Measurements from ENCODE around the gene MYRF.
A peak's percentile ranks its signal among the peaks of the same experiment; 100 is the strongest.

MYRF gene

DNA sequence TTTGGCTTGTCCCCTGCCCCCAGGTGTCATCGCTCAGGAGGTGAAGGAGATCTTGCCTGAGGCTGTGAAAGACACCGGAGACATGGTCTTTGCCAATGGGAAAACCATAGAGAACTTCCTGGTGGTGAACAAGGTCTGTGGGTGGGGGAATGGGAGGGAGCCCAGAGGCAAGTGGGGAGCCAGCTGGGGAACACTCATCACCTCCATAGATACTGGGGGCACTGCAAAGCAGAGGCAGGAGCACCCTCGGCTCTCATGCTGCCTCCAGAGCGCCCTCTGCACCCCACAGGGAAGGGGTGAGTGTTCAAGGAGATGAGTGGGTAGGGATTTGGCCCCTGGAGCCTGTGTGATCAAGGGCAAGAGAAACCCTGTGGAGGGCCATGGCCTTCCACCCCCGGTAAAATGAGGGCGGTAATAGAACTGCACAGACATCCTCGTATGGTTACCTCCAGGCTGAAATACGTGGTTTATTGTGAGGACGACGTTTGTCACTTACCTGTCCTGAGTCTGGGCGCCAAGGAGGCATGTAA, 26.0 kb downstream of the MYRF start:
- DNase-seq, result no peak

DNA sequence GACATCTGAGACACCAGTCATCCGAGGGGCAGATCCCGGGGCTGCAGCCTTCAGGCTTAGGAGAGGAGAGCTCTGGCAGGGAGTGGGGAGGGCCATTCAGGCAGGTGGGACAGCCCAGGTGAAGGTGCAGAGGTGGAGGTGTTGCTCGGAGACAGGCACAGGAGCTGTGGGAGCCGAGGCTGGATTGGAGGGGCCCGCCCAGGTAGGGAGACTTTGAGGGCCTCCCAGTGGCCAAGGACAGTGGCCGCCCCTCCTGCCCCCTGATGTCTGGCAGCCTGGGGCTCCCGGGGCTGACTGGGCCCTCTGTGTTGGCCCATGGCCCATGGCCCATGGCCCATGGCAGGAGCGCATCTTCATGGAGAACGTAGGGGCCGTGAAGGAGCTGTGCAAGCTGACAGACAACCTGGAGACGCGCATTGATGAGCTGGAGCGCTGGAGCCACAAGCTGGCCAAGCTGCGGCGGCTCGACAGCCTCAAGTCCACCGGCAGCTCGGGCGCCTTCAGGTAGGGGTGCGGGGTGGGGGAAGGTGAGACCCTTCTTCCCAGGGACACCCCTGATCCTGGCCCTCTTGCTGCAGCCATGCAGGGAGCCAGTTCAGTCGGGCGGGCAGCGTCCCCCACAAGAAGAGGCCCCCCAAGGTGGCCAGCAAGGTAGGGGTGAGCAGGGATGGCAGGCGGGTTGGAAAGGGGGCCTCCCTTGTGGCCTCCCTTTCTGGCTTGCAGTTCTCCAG, 26.6 kb downstream of the MYRF start:
- DNase-seq, result no peak

DNA sequence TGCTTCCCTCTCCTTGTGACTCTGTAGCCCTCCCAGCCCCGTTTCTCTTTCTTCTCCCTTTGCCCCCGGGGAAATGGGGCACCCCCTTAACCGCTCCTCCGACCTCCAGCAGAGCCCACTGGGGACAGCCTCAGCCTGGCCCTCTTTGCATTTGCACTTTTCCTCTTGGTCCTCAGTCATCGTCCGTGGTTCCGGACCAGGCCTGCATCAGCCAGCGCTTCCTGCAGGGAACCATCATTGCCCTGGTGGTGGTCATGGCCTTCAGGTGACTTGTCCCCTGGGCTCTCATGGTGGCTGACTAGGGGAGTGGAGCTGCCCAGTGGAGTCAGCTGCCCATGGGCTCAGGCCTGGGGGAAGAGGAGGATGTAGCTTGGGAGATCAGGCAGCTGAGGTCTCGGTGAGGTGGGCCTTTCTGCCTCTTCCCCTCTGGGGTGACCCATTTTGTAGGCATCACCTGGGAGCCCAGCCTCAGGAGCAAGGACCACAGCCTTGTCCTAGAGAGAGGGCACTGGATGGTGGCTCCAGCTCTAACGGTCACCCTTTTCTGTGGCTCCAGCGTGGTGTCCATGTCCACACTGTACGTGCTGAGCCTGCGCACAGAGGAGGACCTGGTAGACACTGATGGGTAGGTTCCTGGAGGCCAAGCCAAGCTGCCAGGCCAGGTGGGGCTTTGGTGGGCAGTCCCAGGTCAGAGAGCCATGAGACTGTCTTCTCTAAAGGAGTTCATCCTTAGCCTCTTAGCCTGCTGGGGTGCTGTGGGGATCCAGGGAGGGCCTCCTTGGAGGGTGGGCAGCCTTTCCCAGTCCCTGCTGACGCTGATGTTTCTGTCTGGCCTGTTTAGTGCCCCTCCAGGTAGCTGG, 27.5 kb downstream of the MYRF start:
- no peak for DNase-seq

DNA sequence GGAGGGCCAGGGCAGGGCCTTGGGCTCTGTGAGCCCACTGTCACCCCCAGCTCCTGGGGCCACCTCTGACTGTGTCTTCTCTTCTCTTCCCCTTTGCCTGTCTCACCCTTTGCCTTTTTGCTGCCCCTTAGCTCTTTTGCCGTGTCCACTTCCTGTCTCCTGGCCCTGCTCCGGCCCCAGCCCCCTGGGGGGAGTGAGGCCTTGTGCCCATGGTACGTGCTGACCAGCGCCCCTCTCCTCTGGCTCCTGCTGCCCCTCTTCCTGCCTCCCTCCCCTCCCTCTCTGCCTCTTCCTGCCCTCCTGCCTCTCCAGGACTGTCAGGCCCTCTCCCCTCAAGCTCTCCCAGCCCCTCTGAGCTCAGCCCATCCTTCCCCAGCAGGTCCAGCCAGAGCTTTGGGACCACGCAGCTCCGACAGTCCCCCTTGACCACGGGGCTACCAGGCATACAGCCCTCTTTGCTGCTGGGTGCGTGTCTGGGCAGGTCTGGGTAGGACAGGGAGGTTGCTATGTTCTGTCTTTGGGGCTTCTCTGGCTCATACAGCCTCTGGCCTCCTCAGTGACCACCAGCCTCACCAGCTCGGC, 28.2 kb downstream of the MYRF start:
- no peak for DNase-seq

DNA sequence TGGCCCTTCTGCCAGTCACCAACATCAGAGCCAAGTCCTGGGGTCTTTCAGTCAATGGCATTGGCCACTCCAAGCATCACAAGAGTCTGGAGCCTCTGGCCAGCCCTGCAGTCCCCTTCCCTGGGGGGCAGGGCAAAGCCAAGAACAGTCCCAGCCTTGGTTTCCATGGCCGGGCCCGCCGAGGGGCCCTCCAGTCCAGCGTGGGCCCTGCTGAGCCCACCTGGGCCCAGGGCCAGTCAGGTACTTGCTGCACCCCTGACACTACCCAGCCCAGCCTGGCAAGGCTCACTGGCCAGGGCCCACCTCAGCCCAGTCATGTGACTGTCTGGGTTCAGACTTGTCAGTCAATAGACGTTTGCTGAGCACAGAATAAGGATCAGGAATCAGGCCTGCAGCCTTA, 29.1 kb downstream of the MYRF start:
- no peak for DNase-seq

GRCh38 chr11:61782299-61782698, 29.9 kb downstream of the MYRF start:
- no peak for DNase-seq

DNA sequence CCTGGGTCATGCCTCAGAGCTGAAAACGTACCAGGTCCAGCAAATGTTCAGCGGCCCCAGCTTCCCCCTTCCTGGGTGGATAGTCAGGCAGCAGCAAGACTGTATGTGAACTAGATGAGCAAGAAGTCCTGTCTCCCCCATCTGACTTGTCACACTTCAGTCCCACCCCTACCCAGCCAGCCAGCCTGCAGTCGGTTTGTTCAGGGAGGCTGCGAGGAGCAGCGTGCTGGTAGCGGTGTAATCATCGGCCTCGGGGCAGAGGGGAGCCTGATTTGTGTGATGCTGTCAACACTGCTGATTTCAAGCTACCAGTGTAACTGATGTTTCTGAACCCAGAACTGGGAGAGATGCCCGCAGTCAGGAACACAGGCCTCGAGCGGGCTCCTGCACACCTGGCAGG, 30.4 kb downstream of the MYRF start:
- DNase-seq, result no peak

DNA sequence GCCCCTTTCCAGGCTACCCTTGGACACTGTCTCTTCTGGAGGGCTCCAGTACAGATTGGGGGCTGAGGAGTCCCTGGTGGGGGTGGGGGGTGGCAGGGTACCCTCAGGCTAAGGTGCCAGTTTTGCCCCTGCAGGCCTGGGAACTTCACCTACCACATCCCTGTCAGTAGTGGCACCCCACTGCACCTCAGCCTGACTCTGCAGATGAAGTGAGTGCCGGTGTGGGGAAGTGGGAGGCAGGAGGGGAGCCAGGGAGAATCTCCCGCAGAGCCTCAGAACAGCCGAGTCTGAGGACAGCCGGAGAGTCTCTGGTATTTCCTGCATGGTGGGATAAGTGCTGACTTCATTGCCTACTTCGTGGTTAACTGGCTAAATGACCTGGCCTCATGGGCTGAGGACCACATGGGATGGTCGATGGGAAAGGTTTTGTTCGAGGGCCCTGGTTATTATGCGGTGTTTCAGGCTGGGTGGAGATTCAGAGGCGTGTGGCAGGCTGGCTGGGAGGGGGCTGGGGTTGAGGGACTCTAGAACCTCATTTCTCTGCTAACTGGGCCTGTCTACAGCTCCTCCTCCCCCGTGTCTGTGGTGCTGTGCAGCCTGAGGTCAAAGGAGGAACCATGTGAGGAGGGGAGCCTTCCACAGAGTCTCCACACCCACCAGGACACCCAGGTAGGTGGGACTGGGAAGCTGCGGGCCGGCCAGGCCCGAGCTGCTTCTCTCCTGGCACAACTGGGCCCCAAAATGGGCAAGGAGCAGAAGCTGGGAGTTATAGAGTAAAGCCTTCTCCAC, 31.5 kb downstream of the MYRF start:
- no peak for DNase-seq

DNA sequence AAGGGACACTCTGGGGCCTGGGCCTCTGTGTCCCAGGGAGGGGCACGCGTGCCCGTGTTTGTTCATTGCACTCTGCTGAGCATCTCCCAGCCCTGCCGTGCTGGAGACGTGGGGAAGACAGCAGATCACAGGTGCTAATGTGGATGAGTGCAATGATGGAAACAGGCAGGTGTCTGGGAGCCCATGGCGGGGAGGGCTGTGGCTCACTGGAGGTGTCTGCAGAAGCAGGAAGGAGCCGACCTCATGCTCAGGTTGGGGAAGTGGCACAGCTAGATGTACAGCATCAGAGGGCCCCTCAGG, 32.0 kb downstream of the MYRF start:
- DNase-seq, result no peak

DNA sequence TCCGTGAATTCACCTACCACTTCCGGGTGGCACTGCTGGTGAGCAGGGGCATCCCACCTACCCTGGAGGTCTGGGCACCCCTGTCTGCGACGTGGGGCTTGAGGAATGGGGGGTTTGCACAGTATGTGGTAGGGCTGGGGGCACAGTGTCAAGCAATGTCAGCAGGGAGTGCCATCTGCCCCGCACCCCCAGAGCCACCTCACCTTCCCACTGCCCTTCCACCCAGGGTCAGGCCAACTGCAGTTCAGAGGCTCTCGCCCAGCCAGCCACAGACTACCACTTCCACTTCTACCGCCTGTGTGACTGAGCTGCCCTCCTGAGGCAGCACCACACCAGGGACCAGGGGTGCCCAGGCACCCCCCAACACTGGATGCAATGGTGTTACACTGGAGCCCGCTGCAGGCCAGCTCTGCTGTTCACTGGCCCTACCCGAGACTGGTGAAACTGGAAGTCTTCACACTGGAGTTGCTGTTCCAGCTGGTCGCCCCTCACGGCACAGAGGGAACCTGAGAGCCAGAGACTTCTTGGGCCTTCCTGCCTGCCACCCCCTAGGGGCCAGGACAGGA, 33.5 kb downstream of the MYRF start:
- no peak for DNase-seq

- DNase-seq, result no peak
Measured at GRCh38 chr11:61787928-61788491, 35.6 kb downstream of the MYRF start.

- peak; percentile 77 for DNase-seq
Measured at GRCh38 chr11:61791737-61792309, 39.4 kb downstream of the MYRF start.

DNA sequence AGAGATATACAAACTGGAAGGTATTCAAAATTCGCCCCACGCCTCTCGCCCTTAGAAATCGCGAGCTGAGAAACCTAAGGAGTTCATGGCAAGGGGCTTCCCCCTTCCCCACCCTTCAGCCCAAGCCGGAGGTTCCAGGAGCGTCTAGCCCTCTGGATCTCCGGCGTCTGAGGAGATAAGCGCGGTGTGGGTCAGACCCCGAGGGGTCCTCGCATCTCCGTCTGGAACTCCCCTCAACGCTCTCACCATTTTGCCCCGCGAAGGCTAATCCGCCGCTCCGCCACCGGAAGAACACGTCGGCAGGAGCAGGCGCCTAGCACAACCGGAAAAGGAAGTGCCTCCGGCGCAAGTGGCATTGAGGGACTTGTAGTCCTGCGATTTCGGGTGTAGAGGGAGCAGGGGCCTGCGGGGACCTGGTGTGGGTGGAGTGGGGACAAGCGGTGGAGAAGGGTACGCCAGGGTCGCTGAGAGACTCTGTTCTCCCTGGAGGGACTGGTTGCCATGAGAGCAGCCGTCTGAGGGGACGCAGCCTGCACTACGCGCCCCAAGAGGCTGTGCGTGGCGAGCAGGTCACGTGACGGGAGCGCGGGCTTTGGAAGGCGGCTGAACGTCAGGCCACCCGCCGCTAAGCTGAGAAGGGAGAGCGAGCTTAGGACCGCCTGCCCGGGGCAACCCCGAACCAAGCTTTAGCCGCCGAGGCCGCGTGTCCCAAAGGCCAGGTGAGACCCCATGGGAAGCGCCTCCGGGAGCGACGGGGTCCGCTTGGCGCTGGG, 40.1 kb downstream of the MYRF start, which contains the start of the genes FEN1 and TMEM258:
Gene FEN1, plus strand, starts transcription at position 602 of the 773 bp plus-strand sequence. CDS start 2,451 bp downstream, outside the sequence.
Gene TMEM258, minus strand, starts transcription at position 290 of the 773 bp plus-strand sequence. Its CDS starts 41 bp downstream, at position 249.
- DNase-seq, result peak; percentile 80

- DNase-seq, result no peak
Measured at GRCh38 chr11:61793083-61793828, 40.8 kb downstream of the MYRF start.

- no peak for DNase-seq
Measured at GRCh38 chr11:61793829-61794204, 41.4 kb downstream of the MYRF start.

DNA sequence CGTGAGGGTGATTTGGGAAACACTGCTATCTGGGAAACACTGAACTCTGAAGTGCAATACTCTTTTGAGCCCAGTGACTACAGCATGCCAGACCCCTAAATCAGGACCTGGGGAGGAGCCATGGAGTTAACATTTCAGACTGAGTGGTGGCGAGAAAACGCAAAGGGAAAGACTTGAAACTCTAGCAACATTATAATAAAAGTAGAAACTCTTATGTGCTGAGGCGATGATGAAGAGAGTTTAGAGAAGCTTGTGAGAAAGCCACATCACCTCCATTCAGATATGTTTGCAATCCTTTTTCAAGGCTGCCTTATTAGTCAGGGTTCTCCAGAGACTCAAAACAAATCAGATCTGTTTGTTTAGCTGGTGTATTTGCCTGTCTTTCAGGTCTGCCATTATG, 42.1 kb downstream of the MYRF start:
- DNase-seq, result no peak

DNA sequence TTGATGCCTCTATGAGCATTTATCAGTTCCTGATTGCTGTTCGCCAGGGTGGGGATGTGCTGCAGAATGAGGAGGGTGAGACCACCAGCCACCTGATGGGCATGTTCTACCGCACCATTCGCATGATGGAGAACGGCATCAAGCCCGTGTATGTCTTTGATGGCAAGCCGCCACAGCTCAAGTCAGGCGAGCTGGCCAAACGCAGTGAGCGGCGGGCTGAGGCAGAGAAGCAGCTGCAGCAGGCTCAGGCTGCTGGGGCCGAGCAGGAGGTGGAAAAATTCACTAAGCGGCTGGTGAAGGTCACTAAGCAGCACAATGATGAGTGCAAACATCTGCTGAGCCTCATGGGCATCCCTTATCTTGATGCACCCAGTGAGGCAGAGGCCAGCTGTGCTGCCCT, 43.0 kb downstream of the MYRF start:
- no peak for DNase-seq

DNA sequence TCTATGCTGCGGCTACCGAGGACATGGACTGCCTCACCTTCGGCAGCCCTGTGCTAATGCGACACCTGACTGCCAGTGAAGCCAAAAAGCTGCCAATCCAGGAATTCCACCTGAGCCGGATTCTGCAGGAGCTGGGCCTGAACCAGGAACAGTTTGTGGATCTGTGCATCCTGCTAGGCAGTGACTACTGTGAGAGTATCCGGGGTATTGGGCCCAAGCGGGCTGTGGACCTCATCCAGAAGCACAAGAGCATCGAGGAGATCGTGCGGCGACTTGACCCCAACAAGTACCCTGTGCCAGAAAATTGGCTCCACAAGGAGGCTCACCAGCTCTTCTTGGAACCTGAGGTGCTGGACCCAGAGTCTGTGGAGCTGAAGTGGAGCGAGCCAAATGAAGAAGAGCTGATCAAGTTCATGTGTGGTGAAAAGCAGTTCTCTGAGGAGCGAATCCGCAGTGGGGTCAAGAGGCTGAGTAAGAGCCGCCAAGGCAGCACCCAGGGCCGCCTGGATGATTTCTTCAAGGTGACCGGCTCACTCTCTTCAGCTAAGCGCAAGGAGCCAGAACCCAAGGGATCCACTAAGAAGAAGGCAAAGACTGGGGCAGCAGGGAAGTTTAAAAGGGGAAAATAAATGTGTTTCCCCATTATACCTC, 43.6 kb downstream of the MYRF start:
- DNase-seq, result no peak

DNA sequence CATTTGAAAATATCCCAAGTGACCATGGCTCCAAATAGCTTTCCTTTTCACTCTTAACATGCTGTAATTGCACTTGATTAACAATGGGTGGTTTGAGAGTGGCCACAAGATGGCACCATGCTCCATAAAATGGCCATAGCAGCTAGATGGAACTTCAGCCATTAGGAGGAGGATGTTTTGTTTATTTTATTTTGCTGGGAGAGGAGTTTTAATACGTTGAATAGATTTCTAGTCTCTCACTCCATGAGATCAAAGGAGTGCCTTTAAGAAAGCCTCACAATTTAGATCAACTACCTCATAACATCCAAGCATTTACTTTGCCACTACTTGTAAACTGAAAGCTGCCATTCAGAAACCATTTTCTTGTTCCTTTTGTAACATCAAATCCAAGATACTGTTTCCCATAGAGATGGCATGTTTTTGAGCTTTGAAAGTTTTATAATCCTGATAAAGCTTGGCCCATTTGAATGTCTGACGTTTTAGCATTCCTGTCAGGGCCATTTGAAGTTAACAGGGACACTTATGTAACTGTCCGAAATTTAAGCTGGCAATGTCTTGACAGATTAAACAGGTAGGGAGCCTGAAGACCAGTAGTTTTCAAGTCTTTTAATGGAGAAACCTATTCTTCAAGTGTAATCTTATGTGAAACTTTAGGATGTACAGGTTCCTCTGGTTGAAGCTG, 45.0 kb downstream of the MYRF start:
- DNase-seq, result peak; percentile 61
